HFFc6 (cell line): ENCODE results near the gene TMC7. TPM values are rescaled to one million over a fixed set of nuclear protein-coding genes. Genes with fewer than 3 reads are reported as not detected.

Experiments used
- DNase-seq: peaks from one replicate; pipeline ENCODE4 v3.0.0-alpha.2; 2018
- H3K27ac Mint-ChIP-seq: 2 replicates; pipeline ENCODE4 v1.8.0; 2020; ENCODE audit warnings: mild to moderate bottlenecking, mixed read lengths
- H3K27me3 Mint-ChIP-seq: 2 replicates; pipeline ENCODE4 v1.8.0; 2021; ENCODE audit warnings: mild to moderate bottlenecking, moderate library complexity, mixed read lengths; ENCODE audit not compliant: insufficient read depth
- H3K36me3 Mint-ChIP-seq: 2 replicates; pipeline ENCODE4 v1.8.0; 2021; ENCODE audit warnings: low read depth, mixed read lengths
- H3K4me1 Mint-ChIP-seq: 2 replicates; pipeline ENCODE4 v1.8.0; 2020; ENCODE audit warnings: low read depth, mixed read lengths
- H3K4me3 Mint-ChIP-seq: 2 replicates; pipeline ENCODE4 v1.8.0; 2020; ENCODE audit warnings: mild to moderate bottlenecking, moderate library complexity, mixed read lengths
- H3K9me3 Mint-ChIP-seq: 2 replicates; pipeline ENCODE4 v1.8.0; 2020; ENCODE audit warnings: mild to moderate bottlenecking, mixed read lengths
- CTCF ChIP-seq: fragments of 200-600 bp; sonication (generic); IDR thresholded peaks from 2 replicates; pipeline ENCODE4 v1.5.0; 2021; ENCODE audit warnings: antibody characterized with exemption, mild to moderate bottlenecking
- total RNA-seq, 6 experiments: library from RNA; stranded (reverse); fragmentation: NEBNext Ultra II Directional; extraction: Animal tissue kit (Norgen Biotek cat#: 25700); gene quantifications; 2 replicates in 1 of 6; 3 replicates in 5 of 6; pipeline ENCODE4 v1.2.3, GENCODE V29; 2021

TMC7 gene
- total RNA-seq, 6 experiments from 2014 or later, result 0.35 to 1.1 (median 0.58) TPM

GRCh38 chr16:19086322-19087199, 102.8 kb downstream of the TMC7 start:
- H3K27me3 Mint-ChIP-seq, result peaks cover 2% of the 10 kb centered on the region; the same call in 1 of the 2 replicates
- peak; percentile 88 for DNase-seq
- peaks cover 12% of the 10 kb centered on the region for H3K36me3 Mint-ChIP-seq
- peaks cover 1% of the 10 kb centered on the region; the same call in 1 of the 2 replicates for H3K9me3 Mint-ChIP-seq
- TF ChIP-seq CTCF, result peak; percentile 99
- H3K4me1 Mint-ChIP-seq, result peaks cover 23% of the 10 kb centered on the region
- peak overlapping the region; percentile 84 for H3K27ac Mint-ChIP-seq
- H3K4me3 Mint-ChIP-seq, result peak overlapping the region; percentile 91

- Mint-ChIP-seq H3K27me3 (peaks cover 4% of the 10 kb centered on the region; the same call in 1 of the 2 replicates), H3K27ac (no peak overlapping the region), H3K36me3 (peaks cover 11% of the 10 kb centered on the region)
Measured at GRCh38 chr16:19088341-19088916, 104.7 kb downstream of the TMC7 start.

GRCh38 chr16:19089410-19089955, 105.7 kb downstream of the TMC7 start:
- Mint-ChIP-seq H3K36me3 (peaks cover 11% of the 10 kb centered on the region), H3K27me3 (peaks cover 4% of the 10 kb centered on the region; the same call in 1 of the 2 replicates), H3K4me3 (no peak overlapping the region), H3K27ac (no peak overlapping the region), H3K4me1 (peaks cover 42% of the 10 kb centered on the region), H3K9me3 (peaks cover 8% of the 10 kb centered on the region)
- TF ChIP-seq CTCF, result no peak
- no peak for DNase-seq

More at GRCh38 chr16:19088341-19088916, 104.7 kb downstream of the TMC7 start:
- peaks cover 42% of the 10 kb centered on the region for H3K4me1 Mint-ChIP-seq
- no peak for DNase-seq
- TF ChIP-seq CTCF, result no peak
- H3K9me3 Mint-ChIP-seq, result peaks cover 8% of the 10 kb centered on the region
- no peak overlapping the region for H3K4me3 Mint-ChIP-seq

GRCh38 chr16:19090916-19091315, 107.2 kb downstream of the TMC7 start:
- Mint-ChIP-seq H3K36me3 (peaks cover 11% of the 10 kb centered on the region), H3K4me3 (no peak overlapping the region), H3K27ac (no peak overlapping the region), H3K4me1 (peaks cover 46% of the 10 kb centered on the region), H3K27me3 (peaks cover 4% of the 10 kb centered on the region; the same call in 1 of the 2 replicates), H3K9me3 (peaks cover 8% of the 10 kb centered on the region)
- no peak; the same call in 1 of the 2 replicates for TF ChIP-seq CTCF
- no peak for DNase-seq

- Mint-ChIP-seq H3K27me3 (peaks cover 4% of the 10 kb centered on the region; the same call in 1 of the 2 replicates), H3K4me3 (no peak overlapping the region), H3K27ac (peak overlapping the region; percentile 47), H3K36me3 (peaks cover 12% of the 10 kb centered on the region), H3K4me1 (peaks cover 41% of the 10 kb centered on the region), H3K9me3 (peaks cover 9% of the 10 kb centered on the region)
- TF ChIP-seq CTCF, result no peak
- DNase-seq, result no peak
Measured at GRCh38 chr16:19092653-19093410, 109.1 kb downstream of the TMC7 start.
